B cell (primary cell): Measurements from ENCODE around the gene FANCD2.

ENCODE experiments used
- CTCF ChIP-seq: fragments of 200-600 bp; IDR thresholded peaks from one replicate; pipeline ENCODE4 v1.8.0; 2022; ENCODE audit warnings: antibody characterized with exemption, mild to moderate bottlenecking
- EZH2 ChIP-seq: IDR thresholded peaks from 2 replicates; pipeline ENCODE4 v1.6.1; 2012; ENCODE audit warnings: borderline replicate concordance, low read depth, mild to moderate bottlenecking, moderate library complexity, low read length; ENCODE audit not compliant: insufficient read depth, poor library complexity, severe bottlenecking

DNA sequence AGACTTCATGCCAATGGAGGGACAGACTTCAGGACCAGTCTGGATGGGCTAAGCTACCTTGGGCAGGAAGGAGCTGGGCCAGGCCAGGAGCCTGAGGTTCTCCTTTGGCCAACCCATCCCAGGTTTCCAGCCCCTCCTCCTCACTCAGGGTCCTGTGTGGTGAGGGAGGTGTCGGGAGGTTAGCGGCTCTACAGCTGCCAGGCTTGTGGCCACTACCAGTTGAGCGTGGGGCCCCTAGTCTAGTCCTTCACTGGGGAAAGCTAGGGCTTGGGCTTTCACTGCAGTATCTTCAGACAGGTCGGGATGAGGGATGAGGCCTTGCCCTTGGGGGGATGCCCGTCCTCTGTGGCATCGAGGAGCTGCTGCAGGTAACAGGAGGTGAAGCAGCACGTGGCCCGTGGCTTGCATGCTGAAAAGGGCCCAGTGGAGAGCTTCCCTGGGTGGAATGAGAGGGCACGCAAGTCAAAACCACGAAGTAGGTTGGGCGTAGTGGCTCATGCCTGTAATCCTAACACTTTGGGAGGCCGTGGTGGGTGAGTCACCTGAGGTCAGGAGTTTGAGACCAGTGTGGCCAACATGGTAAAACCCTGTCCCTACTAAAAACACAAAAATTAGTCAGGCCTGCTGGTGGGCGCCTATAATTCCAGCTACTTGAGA, 8.5 kb upstream of the FANCD2 start:
- no peak for TF ChIP-seq CTCF
- TF ChIP-seq EZH2: no peak
